Caki2 (cell line): ENCODE data around the gene TRAFD1. TPM values are rescaled to one million over a fixed set of nuclear protein-coding genes. Genes with fewer than 3 reads are reported as not detected.

Source experiments
- DNase-seq: peaks from one replicate; pipeline ENCODE4 v3.0.0-alpha.2; 2015; ENCODE audit warnings: low read depth
- in situ Hi-C: cut with HindIII; loops from 2 replicates; pipeline ENCODE4 v1.10.0; 2016; ENCODE audit warnings: low sequenced_read_pairs, low pct_unique_long_range_greater_than_20kb, mixed read lengths
- total RNA-seq: library from RNA; depleted of rRNA; stranded (reverse); fragments of >200 nt; shearing (Covaris generic); gene quantifications from 2 replicates; pipeline ENCODE4 v1.2.3, GENCODE V29; 2014; ENCODE audit warnings: low replicate concordance

TRAFD1 gene
- total RNA-seq, 1 experiment from 2014 or later: 26.4 TPM

DNA sequence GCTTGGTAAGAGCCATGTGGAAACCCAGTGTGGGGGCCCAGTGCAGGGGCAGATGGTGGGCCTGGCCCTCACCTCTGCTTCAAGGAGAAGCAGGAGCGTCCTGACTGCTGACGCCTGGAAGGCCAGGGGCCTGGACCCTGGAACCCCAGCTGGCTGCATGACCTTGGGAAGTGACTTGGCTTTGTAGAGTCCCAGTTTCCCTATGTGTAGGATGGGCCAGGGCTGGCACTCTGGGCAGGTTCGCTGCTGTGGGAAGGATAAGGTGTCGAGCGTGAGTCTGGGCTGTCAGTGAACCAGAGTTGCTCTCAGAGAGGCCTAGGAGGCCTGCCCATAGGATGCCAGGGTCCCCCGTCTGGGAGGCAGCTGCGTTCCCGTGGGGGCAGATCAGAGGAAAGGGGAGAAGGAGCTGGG, 43.2 kb downstream of the TRAFD1 start:
- no peak for DNase-seq
- in situ Hi-C loops: no loop called here

DNA sequence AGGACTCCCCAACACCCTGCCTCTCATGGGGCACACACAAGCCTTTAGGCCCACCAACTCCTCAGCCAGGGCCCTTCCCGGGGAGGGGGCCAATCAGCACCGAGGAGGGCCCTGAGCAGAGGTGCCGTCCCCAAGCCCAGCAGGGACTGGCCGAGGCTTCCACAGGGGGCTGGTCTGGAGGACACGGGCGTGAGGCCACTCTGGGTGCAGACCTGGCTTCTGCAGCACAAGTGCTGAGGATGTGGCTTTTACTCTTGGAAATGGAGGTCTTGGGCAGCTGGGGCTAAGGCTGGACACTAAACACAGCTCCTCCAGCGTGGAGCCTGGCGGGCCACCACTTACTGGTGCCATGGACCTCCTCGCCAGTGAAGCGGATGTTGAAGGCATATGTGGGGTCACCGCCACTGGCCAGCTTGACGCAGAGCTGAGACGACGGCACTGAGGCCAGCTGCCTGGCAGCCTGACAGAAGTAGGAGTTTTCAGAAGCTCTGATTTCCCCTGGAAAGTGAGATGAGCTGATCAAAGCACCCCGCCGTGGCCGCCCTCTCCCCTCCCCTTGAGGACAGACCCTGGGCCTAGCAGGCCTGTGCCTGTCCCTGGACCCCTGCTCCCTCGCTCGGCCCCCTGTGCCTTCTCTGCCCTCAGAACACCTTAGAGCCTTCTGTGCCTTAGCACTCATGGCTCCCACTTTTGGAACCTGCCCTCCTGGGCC, 44.0 kb downstream of the TRAFD1 start:
- in situ Hi-C loops: no loop called here
- DNase-seq: no peak

DNA sequence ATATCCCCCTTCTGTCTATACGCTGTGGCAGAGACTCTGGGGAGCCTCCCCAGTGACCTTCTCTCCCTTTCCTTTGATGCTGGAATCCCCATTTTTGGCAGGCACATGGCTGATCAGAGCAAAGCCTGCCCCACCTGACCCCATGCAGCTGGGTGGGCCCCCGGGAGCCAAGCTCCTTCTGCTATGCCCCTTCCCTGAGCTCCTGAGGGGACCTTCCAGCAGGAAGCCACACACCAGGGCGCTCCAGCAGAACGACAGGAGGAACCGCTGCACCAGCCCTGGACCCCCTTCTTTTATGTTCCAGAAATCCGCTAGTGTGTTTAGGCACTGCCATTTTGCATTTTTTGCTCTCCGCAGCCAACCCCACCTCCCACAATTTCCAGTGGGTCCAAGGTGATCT, 44.6 kb downstream of the TRAFD1 start:
- DNase-seq: no peak
- in situ Hi-C loops: no loop called here

DNA sequence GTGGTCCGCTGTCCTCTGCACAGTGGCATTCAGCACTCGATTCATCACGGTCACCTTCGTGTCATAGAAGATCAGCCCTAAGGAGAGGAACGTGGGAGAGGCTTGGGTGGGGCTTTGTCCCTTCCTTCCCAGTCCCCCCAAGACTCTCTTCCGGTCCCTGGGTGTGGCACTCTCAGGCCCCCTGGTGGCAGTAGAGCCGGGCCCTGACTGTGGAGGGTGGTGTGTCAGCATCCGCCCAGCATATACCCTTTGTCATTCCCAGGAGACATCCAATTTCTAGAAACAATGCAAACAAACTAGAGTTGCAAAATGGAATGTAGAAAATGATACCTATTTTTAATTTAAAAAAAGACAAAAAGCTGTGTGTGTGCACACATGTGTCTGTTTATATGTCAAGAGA, 45.0 kb downstream of the TRAFD1 start:
- no peak for DNase-seq
- in situ Hi-C loops: no loop called here

DNA sequence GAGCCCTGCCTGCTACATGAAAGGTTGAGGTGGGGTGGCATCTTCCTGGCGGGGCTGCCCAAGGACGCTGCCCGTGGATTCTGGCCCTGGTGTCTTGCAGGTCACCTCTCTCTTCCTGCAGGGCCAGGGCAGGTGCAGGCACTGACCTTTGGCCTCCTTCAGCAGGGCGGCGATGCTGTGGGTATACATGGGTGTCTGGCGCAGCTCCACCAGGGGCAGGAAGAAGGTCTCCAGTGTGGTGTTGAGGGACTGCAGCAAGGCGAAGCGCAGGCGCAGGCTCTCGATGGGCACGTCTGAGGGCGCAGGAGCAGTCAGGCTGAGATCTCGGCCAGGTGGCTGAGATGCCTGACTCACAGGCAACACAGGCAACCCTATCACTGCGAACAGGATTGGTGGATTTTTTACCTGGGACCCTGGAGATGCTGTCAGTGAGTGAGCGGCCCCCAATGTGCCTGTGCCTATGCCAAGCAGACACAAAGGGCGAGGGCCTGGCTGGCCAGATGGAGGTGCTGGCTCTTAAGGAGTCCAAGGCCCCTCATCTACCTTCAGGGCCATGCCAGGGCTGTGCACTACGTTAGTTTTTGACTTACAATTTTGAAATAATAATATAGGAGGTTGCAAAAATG, 45.7 kb downstream of the TRAFD1 start:
- no peak for DNase-seq
- in situ Hi-C loops: no loop called here

DNA sequence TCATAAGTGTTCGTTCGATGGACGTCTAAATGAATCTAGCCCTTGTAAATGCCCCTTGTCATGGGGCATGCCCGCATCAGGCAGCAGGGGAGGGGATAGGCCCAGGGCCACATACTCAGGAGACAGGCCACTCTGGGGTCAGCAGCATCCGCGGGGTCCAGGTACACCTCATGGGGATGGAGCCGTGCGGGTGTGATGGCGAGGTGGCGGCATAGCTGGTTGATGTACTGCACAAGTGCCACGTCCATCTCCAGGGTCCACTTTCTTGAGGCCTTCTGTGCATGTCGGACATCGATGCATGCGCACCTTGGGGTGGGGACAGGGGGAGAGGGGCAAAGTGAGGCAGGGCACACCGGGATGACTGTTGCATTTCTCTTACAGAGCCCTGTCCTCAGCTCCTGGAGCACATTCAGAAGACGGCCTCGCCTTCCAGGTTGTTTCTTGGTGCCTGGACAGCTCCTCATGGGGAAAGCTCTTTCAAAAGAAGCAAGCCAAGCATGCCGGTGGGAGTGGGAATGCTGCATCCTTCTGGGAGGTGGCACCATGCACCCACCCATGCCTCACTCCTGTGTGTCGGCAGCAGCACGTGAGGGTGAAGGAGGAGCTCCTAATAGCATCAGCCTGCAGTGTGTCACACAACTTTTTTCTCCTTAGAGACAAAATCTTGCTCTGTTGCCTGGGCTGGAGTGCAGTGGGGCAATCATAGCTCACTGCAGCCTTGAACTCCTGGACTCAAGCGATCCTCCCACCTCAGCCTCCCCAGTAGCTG, 47.4 kb downstream of the TRAFD1 start:
- in situ Hi-C loops: no loop called here
- no peak for DNase-seq

DNA sequence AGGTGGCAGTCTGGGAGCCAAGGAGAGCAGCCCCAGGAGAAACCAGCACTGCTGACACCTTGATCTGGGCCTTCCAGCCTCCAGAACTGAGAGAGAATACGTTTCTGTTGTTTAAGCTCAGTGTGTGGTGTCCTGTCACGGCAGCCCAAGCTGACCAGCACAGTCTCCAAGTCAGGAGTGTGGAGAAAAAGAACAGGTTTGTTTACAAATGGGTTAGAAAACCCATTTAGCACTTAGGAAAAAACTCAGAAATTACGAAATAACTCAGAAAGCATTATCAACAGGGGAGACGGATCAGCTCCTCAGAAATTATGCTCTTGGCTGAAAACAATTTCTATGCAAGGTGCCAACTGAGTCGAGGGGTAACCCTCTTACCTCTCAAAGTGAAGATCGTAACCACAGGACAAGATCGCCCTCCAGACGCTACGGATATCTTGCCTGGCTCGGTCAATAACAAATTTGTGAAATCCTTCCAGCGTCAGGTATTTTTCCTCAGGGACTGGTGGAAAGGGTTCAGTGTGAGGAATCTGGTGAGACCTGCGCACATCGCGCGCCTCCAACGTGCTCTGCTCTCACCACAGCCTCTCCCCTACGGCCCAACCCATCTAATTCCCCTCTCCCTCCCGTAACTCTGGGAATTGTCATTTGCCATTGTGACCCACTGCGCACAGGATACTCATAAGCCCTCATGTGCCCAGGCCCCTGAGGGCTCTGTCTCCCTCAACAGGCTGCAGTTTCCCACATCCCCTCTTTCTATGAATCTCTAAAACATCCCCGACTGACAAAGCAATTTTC, 50.2 kb downstream of the TRAFD1 start:
- no peak for DNase-seq
- in situ Hi-C loops: no loop called here

DNA sequence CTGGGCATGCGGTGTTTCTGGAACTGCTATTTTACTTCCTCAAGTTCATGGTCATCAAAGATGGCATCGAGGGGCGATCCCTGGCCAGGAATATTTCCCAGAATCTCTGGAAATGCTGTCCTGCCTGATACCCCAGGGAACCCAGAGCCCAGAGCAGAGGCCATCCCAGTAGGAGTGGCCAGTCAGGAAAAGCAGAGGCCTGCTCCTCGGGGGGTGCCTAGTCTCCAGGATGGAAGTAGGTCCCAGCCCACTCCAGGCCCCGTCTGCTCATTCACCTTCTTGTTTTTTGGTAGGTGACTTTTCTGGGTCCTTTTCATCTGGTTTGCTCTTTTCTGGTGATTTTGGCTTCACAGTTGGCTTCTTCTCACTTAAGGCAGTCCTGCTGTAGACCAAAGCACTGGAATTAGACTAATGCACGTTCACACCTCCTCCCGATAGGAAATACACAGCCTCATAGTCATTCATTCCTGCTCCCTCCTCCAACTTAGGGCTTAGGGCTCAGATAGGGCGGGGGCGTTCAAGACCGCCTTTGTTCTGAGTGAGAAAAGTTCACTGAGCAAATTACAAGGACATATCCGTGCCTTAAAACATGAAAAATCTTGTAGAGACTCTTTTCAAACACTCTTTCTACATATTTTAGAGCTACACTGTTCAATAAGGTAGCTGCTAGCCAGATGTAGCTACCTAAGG, 51.1 kb downstream of the TRAFD1 start:
- in situ Hi-C loops: no loop called here
- DNase-seq: no peak

DNA sequence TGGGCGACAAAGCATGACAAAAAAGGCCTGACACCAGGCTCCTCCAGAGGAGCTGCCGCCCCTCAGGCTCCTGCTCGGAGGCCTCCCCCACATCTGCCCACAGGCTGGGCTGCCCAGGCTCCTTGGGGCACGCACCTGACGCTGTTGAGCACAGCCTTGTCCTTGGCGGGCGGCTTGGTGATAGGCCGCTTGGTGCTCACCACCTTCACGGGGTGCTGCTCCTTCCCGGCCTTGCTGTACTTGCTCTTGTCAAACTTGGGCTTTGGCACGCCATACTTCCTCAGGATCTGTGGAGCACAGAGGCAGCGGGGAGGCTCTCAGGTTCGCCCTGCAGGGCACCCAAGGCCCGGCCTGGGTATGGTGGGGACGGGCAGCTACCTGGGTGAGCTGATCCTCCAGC, 53.4 kb downstream of the TRAFD1 start:
- no peak for DNase-seq
- in situ Hi-C loops: no loop called here

DNA sequence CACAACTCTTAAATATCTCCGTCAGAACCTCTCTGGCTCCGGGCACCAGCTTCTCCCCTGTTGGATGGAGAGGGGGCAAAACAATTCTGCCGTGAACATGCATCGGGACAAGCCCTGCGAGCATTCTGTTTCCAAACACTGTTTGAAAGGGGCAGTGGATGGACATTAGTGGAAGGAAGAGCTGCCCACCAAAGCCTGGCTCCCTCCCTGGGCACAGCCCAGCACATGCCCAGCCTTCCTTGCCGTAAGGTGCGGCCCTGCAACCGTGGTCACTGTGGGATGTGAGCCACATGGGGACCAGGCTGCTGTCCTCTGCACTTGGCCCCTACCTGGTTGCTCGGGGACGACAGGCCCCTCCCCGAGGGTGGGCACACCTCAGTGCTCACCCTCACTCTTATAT, 54.0 kb downstream of the TRAFD1 start:
- in situ Hi-C loops: no loop called here
- DNase-seq: no peak

DNA sequence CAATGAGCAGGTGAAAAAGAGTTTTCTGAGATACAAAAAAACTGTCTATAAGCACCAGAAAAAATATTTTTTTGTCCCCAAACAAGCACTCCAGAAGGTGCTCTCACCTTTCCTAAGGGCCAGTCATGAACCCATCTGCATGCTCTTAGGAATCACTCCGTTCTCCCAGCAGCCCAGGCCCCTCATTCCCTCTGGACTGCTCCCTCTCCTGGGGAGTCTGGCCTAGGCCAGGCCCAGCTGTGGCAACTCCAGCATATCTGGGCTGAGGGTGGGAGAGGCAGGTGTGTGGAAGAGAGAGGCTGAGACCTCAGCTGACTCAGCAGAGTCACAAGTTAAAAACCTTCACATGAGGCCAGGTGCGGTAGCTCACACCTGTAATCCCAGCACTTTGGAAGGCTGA, 54.6 kb downstream of the TRAFD1 start:
- no peak for DNase-seq
- in situ Hi-C loops: no loop called here

DNA sequence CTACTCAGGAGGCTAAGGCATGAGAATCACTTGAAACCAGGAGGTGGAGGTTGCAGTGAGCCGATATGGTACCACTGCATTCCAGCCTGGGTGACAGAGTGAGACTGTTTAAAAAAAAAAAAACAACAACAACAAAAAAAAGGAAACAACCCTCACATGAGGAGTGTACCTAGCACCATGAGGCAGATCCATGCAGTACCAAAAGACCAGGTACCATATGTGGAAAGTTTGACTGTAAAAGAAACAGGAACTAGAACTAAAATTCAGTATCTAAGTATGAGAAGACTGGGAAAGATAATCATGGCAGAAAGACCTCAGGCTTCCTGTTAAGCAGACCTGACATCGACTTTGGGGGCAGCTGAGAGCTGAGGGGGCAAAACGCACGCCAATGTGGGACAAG, 55.1 kb downstream of the TRAFD1 start:
- in situ Hi-C loops: no loop called here
- no peak for DNase-seq

DNA sequence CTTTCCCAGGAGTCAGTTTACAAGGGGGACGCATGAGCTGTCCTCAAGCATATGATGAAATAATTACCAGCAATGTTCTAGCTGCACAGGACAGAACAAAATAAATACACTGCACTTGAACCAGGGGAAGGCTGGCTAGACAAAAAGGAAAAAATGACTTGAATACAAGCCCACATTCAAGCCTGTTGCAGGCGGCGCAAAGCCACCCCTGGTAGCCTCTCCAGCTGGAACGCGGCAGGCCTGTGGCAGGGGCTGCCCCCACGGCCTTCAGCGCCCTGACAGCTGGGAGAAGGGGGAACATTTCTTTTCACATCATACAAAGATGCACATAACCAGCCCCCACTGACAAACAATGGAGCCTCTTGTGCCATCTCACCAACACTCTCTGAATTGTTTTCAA, 57.1 kb downstream of the TRAFD1 start:
- in situ Hi-C loops: no loop called here
- no peak for DNase-seq

DNA sequence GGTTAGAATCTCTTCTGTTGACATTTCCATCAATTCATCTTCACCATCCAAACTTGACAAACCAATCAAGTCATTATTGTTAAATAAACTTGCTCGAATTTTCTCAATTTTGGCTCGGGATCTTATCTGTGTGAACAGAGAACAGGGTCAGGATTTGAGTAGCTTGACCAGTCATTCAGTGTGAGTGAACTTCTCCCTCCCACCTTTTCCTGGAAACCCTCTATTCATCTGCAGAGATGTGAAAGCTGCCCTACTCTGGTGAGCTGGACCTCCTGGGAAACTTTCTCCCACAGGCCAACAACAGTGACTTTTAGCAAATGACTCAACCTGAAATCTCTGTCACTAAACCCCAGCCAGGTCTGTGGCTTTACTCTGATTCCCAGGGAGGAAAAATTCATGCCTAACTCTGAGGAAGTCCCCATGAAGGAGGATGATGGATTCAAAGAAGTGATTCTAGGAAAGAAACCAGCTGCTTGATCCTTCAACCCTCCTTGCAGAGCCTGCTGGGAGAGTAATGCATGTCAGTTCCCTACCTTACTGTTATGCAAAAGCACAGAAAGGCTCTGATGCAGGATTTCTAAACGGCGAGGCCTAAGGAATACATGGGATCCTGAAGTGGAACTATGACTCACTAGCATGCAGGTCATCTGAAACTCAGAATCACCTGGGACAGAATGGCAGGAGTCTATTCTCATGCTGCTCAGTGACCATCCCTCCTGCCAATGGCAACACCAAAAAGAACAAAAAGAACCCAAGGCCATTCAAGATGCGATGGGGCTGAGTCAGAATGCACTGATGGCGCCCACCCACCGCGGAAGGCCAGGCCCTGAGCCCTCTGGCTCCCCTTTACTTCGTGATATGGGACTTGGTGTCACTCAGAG, 58.0 kb downstream of the TRAFD1 start:
- no peak for DNase-seq
- in situ Hi-C loops: no loop called here

DNA sequence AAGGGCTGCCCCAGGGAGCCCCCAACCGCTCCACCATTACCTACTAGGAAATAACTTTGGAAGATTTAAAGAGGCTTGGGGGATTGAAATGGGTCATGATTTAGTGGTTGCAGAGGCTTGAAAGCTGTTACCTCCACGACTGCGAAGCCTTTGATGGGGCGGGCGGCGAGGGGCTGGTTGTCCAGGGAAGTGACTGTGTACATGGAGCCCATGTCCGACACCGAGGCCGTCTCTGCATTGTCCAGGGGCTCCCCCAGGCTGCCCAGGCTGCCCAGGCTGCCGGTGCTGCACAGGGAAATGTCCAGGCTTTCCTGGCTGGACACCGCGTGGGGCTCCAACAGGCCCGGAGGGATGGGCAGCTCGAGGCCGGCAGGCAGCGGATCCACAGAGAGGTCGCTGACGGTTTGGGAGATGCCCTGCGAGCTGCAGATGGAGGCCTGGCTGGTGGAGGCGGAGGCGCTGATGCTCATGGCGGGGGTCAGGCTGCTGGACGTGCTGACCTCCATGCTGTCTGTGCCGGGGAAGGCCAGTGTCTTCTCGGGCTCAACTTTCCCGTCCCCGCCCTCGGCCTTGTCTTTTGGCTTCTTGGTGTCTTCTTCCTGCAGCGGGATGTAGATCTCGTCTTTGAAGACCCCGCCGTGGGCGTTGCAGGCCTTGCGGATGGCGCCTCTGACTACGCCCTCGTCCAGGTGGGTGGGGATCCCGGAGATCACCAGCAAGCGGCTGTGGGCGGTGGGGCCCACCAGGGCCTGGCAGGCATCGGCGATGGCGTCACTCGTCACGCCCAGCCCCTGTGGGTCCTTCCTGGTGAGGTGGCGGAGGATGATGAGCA, 58.9 kb downstream of the TRAFD1 start:
- DNase-seq: no peak
- in situ Hi-C loops: no loop called here

DNA sequence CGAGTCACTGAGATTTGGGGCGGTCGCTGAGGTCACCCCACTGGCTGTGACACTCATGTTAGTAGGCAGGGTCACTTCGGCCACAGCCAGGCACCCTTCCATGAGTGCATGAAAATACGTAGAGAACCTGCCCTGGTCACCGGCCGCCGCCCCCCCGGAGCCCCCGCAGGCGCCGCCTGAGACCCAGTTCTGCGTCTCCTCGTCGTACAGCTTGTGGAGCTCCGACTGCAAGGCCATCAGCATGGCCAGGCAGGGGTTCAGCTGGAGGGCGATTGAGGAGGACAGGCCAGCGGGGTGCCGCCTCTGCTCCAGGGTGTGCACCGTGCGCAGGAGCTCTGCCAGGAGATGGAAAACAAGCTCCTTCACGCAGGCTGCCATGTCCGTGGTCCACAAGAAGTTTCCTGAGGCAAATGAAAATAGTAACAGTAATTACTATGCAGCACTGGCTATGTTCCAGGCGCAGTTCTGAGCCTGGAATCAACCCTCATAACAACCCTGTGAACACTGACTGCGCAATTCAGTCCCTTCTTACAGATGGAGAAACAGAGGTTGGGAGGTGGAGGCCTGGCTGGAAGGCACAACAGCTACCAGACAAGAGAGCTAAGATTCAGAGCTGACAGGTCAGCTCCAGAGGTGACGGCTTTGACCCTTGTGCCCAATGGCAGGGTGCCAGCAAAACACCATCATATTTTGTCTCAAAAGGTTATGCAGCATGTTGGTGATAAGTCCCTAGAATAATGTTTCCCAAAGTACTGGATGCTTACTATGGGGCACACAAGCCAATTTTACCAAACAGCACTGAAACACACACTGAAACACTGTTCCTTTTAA, 59.9 kb downstream of the TRAFD1 start:
- in situ Hi-C loops: no loop called here
- no peak for DNase-seq
